GM12878 (cell line): ENCODE measurements around the gene CRTAP. TPM values are rescaled to one million over a fixed set of nuclear protein-coding genes. Genes with fewer than 3 reads are reported as not detected.

Experiments used
- ATAC-seq: fragments of 200-7000 bp; cut with Tn5 transposase; 3 replicates; pipeline ENCODE4 v1.9.1; 2020; ENCODE audit warnings: mild to moderate bottlenecking, moderate library complexity
- BruUV-seq: library from RNA; stranded (reverse); fragments of 400-500 nt; replicated peaks from 2 replicates; lab custom pipeline; 2021; lab: Mats Ljungman, UMichigan
- CTCF ChIA-PET: fragments of 300-600 bp; sonication (Branson Sonifier 250); formaldehyde crosslinking; extraction: SDS; loops from one replicate; lab custom pipeline; 2021; ENCODE audit warnings: inconsistent platforms; lab: Yijun Ruan, JAX
- POLR2A ChIA-PET: fragments of 350-600 bp; formaldehyde crosslinking; extraction: SDS; loops from one replicate; lab custom pipeline; 2021; ENCODE audit warnings: inconsistent platforms; lab: Charles Lee
- RAD21 ChIA-PET: fragments of 300-600 bp; sonication (Branson Sonifier 250); formaldehyde crosslinking; loops from one replicate; lab custom pipeline; 2023; ENCODE audit warnings: antibody characterized with exemption; ENCODE audit not compliant: unreplicated experiment; lab: Charles Lee
- SMC1A ChIA-PET: fragments of 300-600 bp; sonication (Branson Sonifier 250); formaldehyde crosslinking; loops from one replicate; lab custom pipeline; 2023; ENCODE audit not compliant: unreplicated experiment, uncharacterized antibody; lab: Charles Lee
- DNase-seq: peaks from one replicate; pipeline ENCODE4 v3.0.0-alpha.2; 2011; ENCODE audit warnings: low read depth, low spot score
- FAIRE-seq: peaks from 3 replicates; lab custom pipeline; 2011; peaks lifted over from hg19 to GRCh38; lab: Jason Lieb, UNC
- H2AFZ ChIP-seq: 2 replicates; pipeline ENCODE4 v1.6.0; 2011; ENCODE audit warnings: low read depth, low read length, control low read depth; ENCODE audit not compliant: control insufficient read depth
- H3K27ac ChIP-seq: 2 replicates; pipeline ENCODE4 v1.5.1; 2011; ENCODE audit warnings: control low read depth; ENCODE audit not compliant: control insufficient read depth, insufficient read depth
- H3K27me3 ChIP-seq, 2 experiments: replicated peaks in 1 of 2; 2 replicates each; pipeline versions ENCODE4 v1.6.0 to v1.6.1; 2011; ENCODE audit warnings: low read length in 1 of 2; ENCODE audit not compliant: control insufficient read depth in 2 of 2, insufficient read depth in 2 of 2
- H3K36me3 ChIP-seq, 2 experiments: 2 replicates each; pipeline ENCODE4 v1.5.1; 2011; ENCODE audit warnings: low read length in 1 of 2; ENCODE audit not compliant: control insufficient read depth in 2 of 2, insufficient read depth in 2 of 2
- H3K4me1 ChIP-seq: 2 replicates; pipeline ENCODE4 v1.6.1; 2011; ENCODE audit warnings: mild to moderate bottlenecking, low read length, moderate library complexity, mixed read lengths; ENCODE audit not compliant: control insufficient read depth, insufficient read depth
- H3K4me2 ChIP-seq: 2 replicates; pipeline ENCODE4 v1.6.0; 2011; ENCODE audit warnings: control low read depth; ENCODE audit not compliant: control insufficient read depth, insufficient read depth
- H3K4me3 ChIP-seq: fragments of 200-600 bp; sonication (generic); 2 replicates; pipeline ENCODE4 v1.5.1; 2016
- H3K79me2 ChIP-seq: 2 replicates; pipeline ENCODE4 v1.6.0; 2011; ENCODE audit warnings: low read length; ENCODE audit not compliant: control insufficient read depth, insufficient read depth
- H3K9ac ChIP-seq: 2 replicates; pipeline ENCODE4 v1.8.0; 2011; ENCODE audit warnings: low read length, control low read depth, mixed read lengths; ENCODE audit not compliant: control insufficient read depth, insufficient read depth
- H3K9me3 ChIP-seq: replicated peaks from 3 replicates; pipeline ENCODE4 v1.5.1; 2011; ENCODE audit warnings: mild to moderate bottlenecking, low read length; ENCODE audit not compliant: control insufficient read depth, insufficient read depth
- H4K20me1 ChIP-seq: 2 replicates; pipeline ENCODE4 v1.6.0; 2011; ENCODE audit not compliant: control insufficient read depth, insufficient read depth
- FOS ChIP-seq: IDR thresholded peaks from 3 replicates; pipeline ENCODE4 v1.6.1; 2011; ENCODE audit warnings: borderline replicate concordance; ENCODE audit not compliant: insufficient read length; ENCODE audit errors: extremely low read depth
- GABPA ChIP-seq: IDR thresholded peaks from 2 replicates; pipeline ENCODE4 v1.6.1; 2014; ENCODE audit warnings: antibody characterized with exemption, low read depth, mild to moderate bottlenecking, inconsistent platforms
- IKZF1 ChIP-seq: fragments of 450-650 bp; conservative IDR thresholded peaks from 2 replicates; pipeline ENCODE4 v1.6.1; 2017; ENCODE audit warnings: antibody characterized with exemption, mild to moderate bottlenecking
- IKZF2 ChIP-seq, 2 experiments: fragments of 450-650 bp; IDR thresholded peaks; 2 replicates each; pipeline ENCODE4 v1.6.1; 2017; ENCODE audit warnings: mild to moderate bottlenecking in 2 of 2, moderate library complexity in 2 of 2
- IRF5 ChIP-seq: fragments of 450-650 bp; IDR thresholded peaks from 2 replicates; pipeline ENCODE4 v1.6.1; 2017; ENCODE audit warnings: borderline replicate concordance
- MAX ChIP-seq: IDR thresholded peaks from 2 replicates; pipeline ENCODE4 v1.6.1; 2012; ENCODE audit warnings: low read depth, low read length, improper control_type of control experiment
- MTA3 ChIP-seq: IDR thresholded peaks from 2 replicates; pipeline ENCODE4 v1.6.1; 2012; ENCODE audit warnings: low read length, inconsistent platforms, borderline replicate concordance
- NKRF ChIP-seq: fragments of 450-650 bp; conservative IDR thresholded peaks from 2 replicates; pipeline ENCODE4 v1.6.1; 2017; ENCODE audit warnings: mild to moderate bottlenecking, moderate library complexity
- NRF1 ChIP-seq: conservative IDR thresholded peaks from 2 replicates; pipeline ENCODE4 v1.6.1; 2011; ENCODE audit warnings: mild to moderate bottlenecking, low read depth, low read length, improper control_type of control experiment
- PML ChIP-seq: IDR thresholded peaks from 2 replicates; pipeline ENCODE4 v1.6.1; 2012; ENCODE audit warnings: low read length, inconsistent platforms
- SIX5 ChIP-seq: IDR thresholded peaks from 2 replicates; pipeline ENCODE4 v1.6.1; 2011; ENCODE audit warnings: mild to moderate bottlenecking, low read depth, low read length, moderate library complexity; ENCODE audit not compliant: severe bottlenecking
- SREBF2 ChIP-seq: IDR thresholded peaks from 2 replicates; pipeline ENCODE4 v1.6.1; 2012; ENCODE audit warnings: mild to moderate bottlenecking, low read length
- STAT3 ChIP-seq: IDR thresholded peaks from 2 replicates; pipeline ENCODE4 v1.6.1; 2011; ENCODE audit warnings: low read depth, low read length, improper control_type of control experiment
- SUPT20H ChIP-seq: IDR thresholded peaks from 2 replicates; pipeline ENCODE4 v1.6.1; 2011; ENCODE audit warnings: low read depth, mild to moderate bottlenecking, low read length, moderate library complexity, borderline replicate concordance; ENCODE audit not compliant: control insufficient read depth
- ZNF622 ChIP-seq: fragments of 450-650 bp; IDR thresholded peaks from 2 replicates; pipeline ENCODE4 v1.6.1; 2017; ENCODE audit warnings: mild to moderate bottlenecking, inconsistent platforms
- WGBS: methylation state at CpG from one replicate; pipeline ENCODE4 v1.1.6; 2016; ENCODE audit warnings: low lambda C conversion rate; ENCODE audit not compliant: insufficient replicate concordance, insufficient coverage; ENCODE audit errors: missing lambda C conversion rate; 5-methylcytosine and 5-hydroxymethylcytosine counted together
- in situ Hi-C: fragments of 300-500 bp; cut with MboI; formaldehyde crosslinking; loops from 9 replicates; pipeline ENCODE4 v1.14.3; 2018; ENCODE audit warnings: mixed read lengths
- intact Hi-C: fragments of 100-400 bp; cut with micrococcal nuclease; formaldehyde crosslinking; loops from one replicate; pipeline ENCODE4 v1.14.2; 2022; ENCODE audit not compliant: unreplicated experiment
- polyA plus RNA-seq, 11 experiments: library from polyadenylated mRNA; depleted of rRNA in 4 of 11; unstranded in 6 of 11; stranded (reverse) in 5 of 11; fragments of >200 nt; fragmentation: Nextera tagmentation in 4 of 11; fragmentation: Illumina TruSeq in 1 of 11; extraction: Ambion mirVana in 4 of 11; extraction: Trizol in 1 of 11; gene quantifications; 1 replicate in 1 of 11; 2 replicates in 10 of 11; pipeline versions ENCODE4 v1.2.1 to v1.2.3, GENCODE V29; 2011 to 2016; ENCODE audit warnings: inconsistent platforms in 2 of 11, missing spikeins in 2 of 11, low read depth in 1 of 11
- total RNA-seq, 4 experiments: library from RNA; depleted of rRNA in 3 of 4; stranded (reverse); fragments of >200 nt in 3 of 4; fragmentation: Illumina TruSeq in 1 of 4; extraction: Trizol in 1 of 4; gene quantifications; 2 replicates each; pipeline versions ENCODE4 v1.2.1 to v1.2.3, GENCODE V29; 2013 to 2021

CRTAP gene
- total and polyA plus RNA-seq, 10 of the 15 experiments (the other 5 are each of a cell fraction or from before 2014, with no cell fraction given), result 6.0 to 42.3 (median 23.3) TPM

GRCh38 chr3:33088691-33089090, 25.1 kb upstream of the CRTAP start:
- Histone ChIP-seq H2AFZ (no peak overlapping the region), H4K20me1 (no peaks in the 10 kb centered on the region), H3K4me1 (peaks cover 21% of the 10 kb centered on the region), H3K9me3 (no peaks in the 10 kb centered on the region; the same call in 2 of the 3 replicates), H3K36me3 (peaks cover 9 to 11% of the 10 kb centered on the region in 2 experiments), H3K79me2 (peaks cover 17% of the 10 kb centered on the region), H3K27me3 (no peaks in the 10 kb centered on the region), H3K4me3 (no peak overlapping the region), H3K27ac (no peak overlapping the region), H3K4me2 (no peak overlapping the region), H3K9ac (no peak overlapping the region)
- intact Hi-C loops, result no loop called here
- CTCF ChIA-PET, result no interaction called here
- POLR2A ChIA-PET, result no interaction called here
- RAD21 ChIA-PET, result no interaction called here
- DNase-seq, result no peak
- TF ChIP-seq SIX5, result no peak
- no peak for TF ChIP-seq STAT3
- no peak for TF ChIP-seq PML
- TF ChIP-seq SREBF2, result no peak
- SMC1A ChIA-PET, result no interaction called here
- no TSS peak for BruUV-seq
- in situ Hi-C loops, result loop anchor here (10.0 kb wide), 1 partner anchor 584 kb away; the partner anchor contains the start of gene CMTM6
- no peak for ATAC-seq
- no peak for FAIRE-seq

GRCh38 chr3:33089515-33089914, 24.3 kb upstream of the CRTAP start:
- in situ Hi-C loops (loop anchor here (10.0 kb wide), 1 partner anchor 585 kb away; the partner anchor contains the start of gene CMTM6), intact Hi-C loops (no loop called here)
- no peak overlapping the region for H3K27ac ChIP-seq
- H3K4me2 ChIP-seq, result peak overlapping the region; percentile 41; the same call in 1 of the 2 replicates
- SMC1A ChIA-PET, result interaction anchor here (0.8 to 1.4 kb wide), 6 partner anchors 9 to 211 kb away, joined by 3 to 5 read pairs (median 3); no protein-coding TSS in a partner anchor
- H3K27me3 ChIP-seq, result no peaks in the 10 kb centered on the region
- peaks cover 17% of the 10 kb centered on the region for H3K4me1 ChIP-seq
- CTCF ChIA-PET, result interaction anchor here (1.0 to 1.5 kb wide), 3 partner anchors 15 to 283 kb away, joined by 3 to 13 read pairs (median 4); no protein-coding TSS in a partner anchor
- FAIRE-seq, result peak; percentile 73
- no peak overlapping the region for H3K4me3 ChIP-seq
- 0% methylated on average over 3 of the region's 3 CpGs for WGBS
- peak; percentile 43 for DNase-seq
- peak; percentile 88 for ATAC-seq
- H3K9ac ChIP-seq, result no peak overlapping the region
- H3K79me2 ChIP-seq, result peaks cover 17% of the 10 kb centered on the region
- no peaks in the 10 kb centered on the region; the same call in 2 of the 3 replicates for H3K9me3 ChIP-seq
- no peak overlapping the region for H2AFZ ChIP-seq
- POLR2A ChIA-PET, result no interaction called here
- peaks cover 9 to 15% of the 10 kb centered on the region in 2 experiments for H3K36me3 ChIP-seq
- RAD21 ChIA-PET, result interaction anchor here (0.6 to 0.8 kb wide), 2 partner anchors 41 to 704 kb away, joined by 3 read pairs; no protein-coding TSS in a partner anchor
- no peaks in the 10 kb centered on the region; the same call in 1 of the 2 replicates for H4K20me1 ChIP-seq
- BruUV-seq, result no TSS peak
- no peak for TF ChIP-seq NRF1
- TF ChIP-seq MAX, result no peak
- TF ChIP-seq IKZF2 (IDR thresholded peaks at IDR 0.05), result peak; percentile 22 to 48; a peak in 2 of 4 replicates
- no peak for TF ChIP-seq NKRF
- TF ChIP-seq FOS, result no peak
- TF ChIP-seq IKZF1, result no peak
- no peak for TF ChIP-seq ZNF622
- TF ChIP-seq IRF5, result no peak
- TF ChIP-seq GABPA, result no peak; the same call in 1 of the 2 replicates
- TF ChIP-seq SUPT20H, result no peak
- no peak for TF ChIP-seq MTA3
